Measurements from ENCODE around the gene SNAPC4.

The SNAPC4 gene

DNA sequence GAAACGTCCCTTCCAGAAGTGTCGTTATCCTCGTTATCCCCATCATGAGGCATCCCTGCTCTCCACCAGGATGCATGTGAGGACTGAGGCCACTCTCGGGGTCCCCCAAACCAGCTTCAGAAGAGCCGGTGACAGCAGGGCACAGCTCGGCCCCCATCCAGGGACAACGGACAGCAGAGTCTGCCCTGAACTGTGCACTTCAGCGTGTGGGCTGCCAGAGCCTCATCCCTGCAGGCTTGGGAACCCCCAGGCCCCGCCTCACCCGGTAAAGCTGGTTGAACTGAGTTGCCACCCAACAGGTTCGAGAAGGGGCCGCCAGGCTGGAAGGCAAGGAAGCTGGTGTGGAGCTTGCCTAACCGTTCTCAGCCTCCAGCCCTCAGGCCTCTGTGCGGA, 25.8 kb downstream of the SNAPC4 start:
- TF ChIP-seq, protein P1, sequence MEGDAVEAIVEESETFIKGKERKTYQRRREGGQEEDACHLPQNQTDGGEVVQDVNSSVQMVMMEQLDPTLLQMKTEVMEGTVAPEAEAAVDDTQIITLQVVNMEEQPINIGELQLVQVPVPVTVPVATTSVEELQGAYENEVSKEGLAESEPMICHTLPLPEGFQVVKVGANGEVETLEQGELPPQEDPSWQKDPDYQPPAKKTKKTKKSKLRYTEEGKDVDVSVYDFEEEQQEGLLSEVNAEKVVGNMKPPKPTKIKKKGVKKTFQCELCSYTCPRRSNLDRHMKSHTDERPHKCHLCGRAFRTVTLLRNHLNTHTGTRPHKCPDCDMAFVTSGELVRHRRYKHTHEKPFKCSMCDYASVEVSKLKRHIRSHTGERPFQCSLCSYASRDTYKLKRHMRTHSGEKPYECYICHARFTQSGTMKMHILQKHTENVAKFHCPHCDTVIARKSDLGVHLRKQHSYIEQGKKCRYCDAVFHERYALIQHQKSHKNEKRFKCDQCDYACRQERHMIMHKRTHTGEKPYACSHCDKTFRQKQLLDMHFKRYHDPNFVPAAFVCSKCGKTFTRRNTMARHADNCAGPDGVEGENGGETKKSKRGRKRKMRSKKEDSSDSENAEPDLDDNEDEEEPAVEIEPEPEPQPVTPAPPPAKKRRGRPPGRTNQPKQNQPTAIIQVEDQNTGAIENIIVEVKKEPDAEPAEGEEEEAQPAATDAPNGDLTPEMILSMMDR (IDR thresholded peaks at IDR 0.05), result no peak
- Histone ChIP-seq H3K27me3 (ENCODE audit: control insufficient read depth, insufficient read depth, low read length) (no peaks in the 10 kb centered on the region), H3K9ac (no peak overlapping the region), H3K4me2 (ENCODE audit: low read length) (no peak overlapping the region), H3K36me3 (ENCODE audit: control insufficient read depth, insufficient read depth, low read length) (no peaks in the 10 kb centered on the region), H2AFZ (no peak overlapping the region), H3K79me2 (no peaks in the 10 kb centered on the region), H3K4me3 (ENCODE audit: low read depth, low read length) (no peak overlapping the region), H3K9me3 (ENCODE audit: control insufficient read depth, low read length) (no peaks in the 10 kb centered on the region), H3K4me1 (peaks cover 7% of the 10 kb centered on the region), H3K27ac (no peak overlapping the region)

DNA sequence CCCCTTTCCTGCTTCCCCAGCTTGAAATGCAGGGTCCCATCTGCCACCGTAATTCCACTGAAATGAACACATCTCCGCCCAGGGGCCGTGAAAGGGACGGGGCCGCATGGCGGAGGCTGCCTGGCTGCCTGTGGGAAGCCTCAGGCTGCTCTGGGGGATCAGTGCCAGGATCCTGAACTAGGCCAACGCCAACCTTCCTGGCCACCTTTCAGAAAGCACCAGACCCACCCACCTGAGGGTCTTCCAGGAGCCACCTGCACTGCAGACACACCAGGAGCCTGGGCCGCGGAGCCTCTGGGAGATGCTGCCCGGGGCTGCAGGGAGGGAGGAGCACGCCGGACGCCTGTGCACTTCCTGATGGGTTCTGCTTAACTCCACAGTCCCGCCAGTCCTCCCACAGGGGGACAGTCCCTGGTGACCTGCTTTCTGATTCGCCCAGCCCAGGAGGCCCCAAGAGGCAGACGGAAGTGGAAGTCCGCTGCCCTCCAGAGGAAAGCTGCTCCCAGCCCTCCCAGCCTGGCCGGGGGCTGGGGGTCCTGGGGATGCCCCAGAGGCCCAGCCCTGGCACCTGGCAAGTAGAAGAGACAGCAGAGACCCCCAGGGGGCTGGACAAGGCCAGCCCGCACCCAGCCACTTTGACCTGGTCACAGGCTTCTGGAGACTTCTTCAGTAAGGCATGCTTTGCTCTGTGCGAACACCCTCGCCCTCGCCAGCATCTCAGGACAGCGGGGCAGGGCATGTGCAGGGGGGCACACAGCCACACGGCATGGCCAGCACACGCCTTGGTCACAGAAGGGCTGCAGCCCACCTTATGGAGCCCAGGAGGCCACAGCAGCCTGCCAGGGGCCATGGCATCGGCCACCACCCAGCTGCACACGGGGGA, 26.4 kb downstream of the SNAPC4 start, which contains the start of gene CARD9:
CARD9 (minus strand) TSS at position 370 of the 883 bp plus-strand sequence. CDS start 1,591 bp downstream, outside the sequence.
- no peak within 1 kb of the TSS for H3K9ac ChIP-seq
- no peak within 1 kb of the TSS for H2AFZ ChIP-seq
- H3K27me3 ChIP-seq (ENCODE audit: control insufficient read depth, insufficient read depth, low read length), result no peaks in the 10 kb centered on the region
- H3K36me3 ChIP-seq (ENCODE audit: control insufficient read depth, insufficient read depth, low read length), result no peaks in the 10 kb centered on the region
- H3K79me2 ChIP-seq, result no peaks in the 10 kb centered on the region
- no peaks in the 10 kb centered on the region for H3K9me3 ChIP-seq (ENCODE audit: control insufficient read depth, low read length)
- TF ChIP-seq, protein P1 (IDR thresholded peaks at IDR 0.05), result no peak
- peaks cover 7% of the 10 kb centered on the region for H3K4me1 ChIP-seq
- H3K4me2 ChIP-seq (ENCODE audit: low read length), result no peak within 1 kb of the TSS
- H3K27ac ChIP-seq, result no peak within 1 kb of the TSS
- no peak within 1 kb of the TSS for H3K4me3 ChIP-seq (ENCODE audit: low read depth, low read length)

DNA sequence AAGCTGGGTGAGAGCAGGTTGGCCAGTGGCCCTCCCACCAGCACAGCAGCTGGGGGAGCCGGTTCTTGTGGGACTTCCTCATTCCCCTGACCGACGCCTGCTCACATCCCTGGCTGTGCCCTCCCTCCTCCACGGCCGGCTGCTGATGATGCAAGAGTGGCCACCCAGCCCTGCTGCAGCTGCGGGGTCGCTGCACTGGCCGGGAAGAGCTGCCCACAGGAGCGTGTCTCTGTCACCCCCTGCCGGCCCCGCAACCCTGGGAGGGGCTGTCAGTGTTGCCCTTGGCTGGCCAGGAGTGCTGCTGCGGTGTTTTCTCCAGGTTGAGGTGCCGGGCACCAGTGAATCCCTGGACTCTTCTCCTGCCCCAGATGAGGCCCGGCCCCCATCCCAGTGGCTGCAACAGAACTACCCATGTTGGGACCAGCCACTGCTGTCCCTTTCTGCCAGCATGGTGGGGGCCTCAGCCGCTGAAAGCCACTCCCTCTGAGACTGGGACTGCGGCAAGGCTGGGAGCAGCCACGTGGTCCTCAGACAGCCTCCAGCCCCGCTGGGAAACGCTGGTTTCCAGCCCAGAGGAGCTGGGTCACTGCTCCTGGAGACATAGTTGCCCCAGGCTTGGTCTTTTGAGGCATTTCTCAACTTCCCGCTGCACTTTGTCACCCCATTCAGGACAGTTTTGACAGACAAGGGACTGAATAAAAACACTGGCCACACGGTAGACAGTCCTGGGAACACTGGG, 27.2 kb downstream of the SNAPC4 start:
- Histone ChIP-seq H3K79me2 (no peaks in the 10 kb centered on the region), H3K27me3 (ENCODE audit: control insufficient read depth, insufficient read depth, low read length) (no peaks in the 10 kb centered on the region), H3K4me3 (ENCODE audit: low read depth, low read length) (no peak overlapping the region), H3K9me3 (ENCODE audit: control insufficient read depth, low read length) (no peaks in the 10 kb centered on the region), H2AFZ (no peak overlapping the region), H3K4me2 (ENCODE audit: low read length) (no peak overlapping the region), H3K9ac (no peak overlapping the region), H3K4me1 (peaks cover 7% of the 10 kb centered on the region), H3K36me3 (ENCODE audit: control insufficient read depth, insufficient read depth, low read length) (no peaks in the 10 kb centered on the region), H3K27ac (peak overlapping the region; percentile 36)
- TF ChIP-seq, protein P1 (IDR thresholded peaks at IDR 0.05), result no peak

DNA sequence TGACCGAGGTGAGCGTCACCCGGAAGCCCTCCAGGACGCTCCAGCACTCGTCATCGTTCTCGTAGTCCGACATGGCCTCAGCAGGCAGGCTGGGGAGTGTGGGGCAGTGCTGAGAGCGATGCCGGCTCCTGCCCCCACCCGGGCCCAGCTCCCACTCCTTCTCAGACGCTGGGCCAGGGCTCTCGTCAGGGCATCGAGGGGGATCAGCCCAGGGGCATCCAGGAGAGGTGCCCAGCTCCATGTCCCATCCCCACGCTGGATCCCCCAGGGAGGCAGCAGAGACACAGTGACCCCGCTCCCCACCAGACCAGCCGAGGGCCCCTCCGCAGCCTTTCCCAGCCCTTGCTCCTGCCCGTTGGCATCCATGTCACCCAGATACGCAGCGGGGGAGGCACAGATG, 28.0 kb downstream of the SNAPC4 start:
- Histone ChIP-seq H3K4me3 (ENCODE audit: low read depth, low read length) (no peak overlapping the region), H3K9ac (no peak overlapping the region), H3K27me3 (ENCODE audit: control insufficient read depth, insufficient read depth, low read length) (no peaks in the 10 kb centered on the region), H3K79me2 (no peaks in the 10 kb centered on the region), H2AFZ (no peak overlapping the region), H3K36me3 (ENCODE audit: control insufficient read depth, insufficient read depth, low read length) (no peaks in the 10 kb centered on the region), H3K9me3 (ENCODE audit: control insufficient read depth, low read length) (no peaks in the 10 kb centered on the region), H3K27ac (peak overlapping the region; percentile 36), H3K4me2 (ENCODE audit: low read length) (no peak overlapping the region), H3K4me1 (peaks cover 7% of the 10 kb centered on the region)
- TF ChIP-seq, protein P1 (IDR thresholded peaks at IDR 0.05), result no peak
